GM23338 (cell line): Measurements from ENCODE around the gene ACTR6. TPM values are rescaled to one million over a fixed set of nuclear protein-coding genes. Genes with fewer than 3 reads are reported as not detected.
"Not testable (repeated sequence)": the region's sequence is repeated elsewhere in the genome, so short reads cannot be mapped to it uniquely, and the experiment has no call there.

Experiments
- ATAC-seq: fragments of 200-7000 bp; cut with Tn5 transposase; 3 replicates; pipeline ENCODE4 v1.9.1; 2020
- DNase-seq: peaks from one replicate; pipeline ENCODE4 v3.0.0-alpha.2; 2015; ENCODE audit warnings: low spot score
- H2AFZ ChIP-seq: fragments of 200-600 bp; sonication (generic); 2 replicates; pipeline ENCODE4 v1.8.0; 2016; ENCODE audit warnings: antibody characterized with exemption, mild to moderate bottlenecking, moderate library complexity
- H3F3A ChIP-seq: fragments of 200-600 bp; sonication (generic); replicated peaks from 2 replicates; pipeline ENCODE4 v1.8.0; 2017; ENCODE audit warnings: antibody characterized with exemption, mixed run types, low read depth
- H3K27ac ChIP-seq: fragments of 200-600 bp; sonication (generic); 2 replicates; pipeline ENCODE4 v1.6.1; 2016; ENCODE audit warnings: low read depth
- H3K27me3 ChIP-seq: fragments of 200-600 bp; sonication (generic); 2 replicates; pipeline ENCODE4 v1.8.0; 2016; ENCODE audit warnings: mild to moderate bottlenecking, mixed run types, moderate library complexity; ENCODE audit not compliant: insufficient read depth
- H3K36me3 ChIP-seq: fragments of 200-600 bp; sonication (generic); 2 replicates; pipeline ENCODE4 v1.8.0; 2016; ENCODE audit warnings: mild to moderate bottlenecking; ENCODE audit not compliant: insufficient read depth
- H3K4me1 ChIP-seq: fragments of 200-600 bp; sonication (generic); 2 replicates; pipeline ENCODE4 v1.8.0; 2016; ENCODE audit warnings: mild to moderate bottlenecking, moderate library complexity; ENCODE audit not compliant: insufficient read depth
- H3K4me2 ChIP-seq: fragments of 200-600 bp; sonication (generic); 2 replicates; pipeline ENCODE4 v1.7.1; 2017; ENCODE audit warnings: mixed run types
- H3K4me3 ChIP-seq: fragments of 200-600 bp; sonication (generic); 2 replicates; pipeline ENCODE4 v1.6.1; 2016; ENCODE audit warnings: mixed run types
- H3K79me2 ChIP-seq: fragments of 200-600 bp; sonication (generic); replicated peaks from 2 replicates; pipeline ENCODE4 v1.8.0; 2017; ENCODE audit warnings: mild to moderate bottlenecking; ENCODE audit not compliant: insufficient read depth
- H3K9me2 ChIP-seq: fragments of 200-600 bp; sonication (generic); 2 replicates; pipeline ENCODE4 v1.8.0; 2017; ENCODE audit not compliant: insufficient read depth
- H4K20me1 ChIP-seq: fragments of 200-600 bp; sonication (generic); replicated peaks from 2 replicates; pipeline ENCODE4 v1.8.0; 2017; ENCODE audit warnings: mild to moderate bottlenecking; ENCODE audit not compliant: insufficient read depth
- H3K27ac Mint-ChIP-seq: 2 replicates; pipeline ENCODE4 v1.8.0; 2020; ENCODE audit warnings: inconsistent platforms, mild to moderate bottlenecking, moderate library complexity, mixed read lengths
- H3K27me3 Mint-ChIP-seq: 3 replicates; pipeline ENCODE4 v1.8.0; 2022; ENCODE audit warnings: low read depth, mild to moderate bottlenecking, moderate library complexity, mixed read lengths, inconsistent platforms; ENCODE audit not compliant: insufficient read depth, poor library complexity
- H3K36me3 Mint-ChIP-seq: 3 replicates; pipeline ENCODE4 v1.8.0; 2021; ENCODE audit warnings: low read depth, mild to moderate bottlenecking, inconsistent platforms, moderate library complexity, mixed read lengths
- H3K4me1 Mint-ChIP-seq: 3 replicates; pipeline ENCODE4 v1.8.0; 2020; ENCODE audit warnings: mild to moderate bottlenecking, inconsistent platforms, mixed read lengths
- H3K4me3 Mint-ChIP-seq: 3 replicates; pipeline ENCODE4 v1.8.0; 2021; ENCODE audit warnings: moderate library complexity, mild to moderate bottlenecking, inconsistent platforms, mixed read lengths
- H3K9me3 Mint-ChIP-seq: 3 replicates; pipeline ENCODE4 v1.8.0; 2020; ENCODE audit warnings: moderate library complexity, mild to moderate bottlenecking, inconsistent platforms, mixed read lengths
- EZH2 ChIP-seq: fragments of 200-600 bp; sonication (generic); IDR thresholded peaks from one replicate; pipeline ENCODE4 v1.8.0; 2017; ENCODE audit warnings: antibody characterized with exemption, mild to moderate bottlenecking, low read depth; ENCODE audit not compliant: unreplicated experiment
- JUNB ChIP-seq: IDR thresholded peaks from one replicate; pipeline ENCODE4 v1.6.1; 2016; ENCODE audit warnings: antibody characterized with exemption; ENCODE audit not compliant: unreplicated experiment
- POLR2AphosphoS5 ChIP-seq: IDR thresholded peaks from 2 replicates; pipeline ENCODE4 v1.6.1; 2016; ENCODE audit warnings: antibody characterized with exemption, low read depth
- STAT1 ChIP-seq: IDR thresholded peaks from one replicate; pipeline ENCODE4 v1.6.1; 2016; ENCODE audit warnings: antibody characterized with exemption; ENCODE audit not compliant: unreplicated experiment
- ZNF114 ChIP-seq: fragments of 250-450 bp; sonication (Bioruptor Pico); IDR thresholded peaks from 2 replicates; pipeline ENCODE4 v1.5.0; 2020; ENCODE audit warnings: mild to moderate bottlenecking, moderate library complexity
- polyA plus RNA-seq: library from polyadenylated mRNA; unstranded; fragments of >200 nt; fragmentation: Nextera tagmentation; extraction: Ambion mirVana; gene quantifications from 2 replicates; pipeline ENCODE4 v1.2.1, GENCODE V29; 2016
- total RNA-seq: library from RNA; depleted of rRNA; stranded (reverse); fragments of >200 nt; shearing (Covaris generic); gene quantifications from 2 replicates; pipeline ENCODE4 v1.2.3, GENCODE V29; 2014
- TF ChIP-seq, protein P1 (sequence below): IDR thresholded peaks from one replicate; pipeline ENCODE4 v1.6.1; 2018; ENCODE audit warnings: antibody characterized with exemption; ENCODE audit not compliant: unreplicated experiment
- TF ChIP-seq, protein P2 (sequence below): fragments of 250-450 bp; sonication (Bioruptor Pico); IDR thresholded peaks from 2 replicates; pipeline ENCODE4 v1.5.0; 2020; ENCODE audit warnings: mild to moderate bottlenecking, moderate library complexity

Gene ACTR6
- total and polyA plus RNA-seq, 2 experiments from 2014 or later: 30.1 to 42.5 TPM

DNA sequence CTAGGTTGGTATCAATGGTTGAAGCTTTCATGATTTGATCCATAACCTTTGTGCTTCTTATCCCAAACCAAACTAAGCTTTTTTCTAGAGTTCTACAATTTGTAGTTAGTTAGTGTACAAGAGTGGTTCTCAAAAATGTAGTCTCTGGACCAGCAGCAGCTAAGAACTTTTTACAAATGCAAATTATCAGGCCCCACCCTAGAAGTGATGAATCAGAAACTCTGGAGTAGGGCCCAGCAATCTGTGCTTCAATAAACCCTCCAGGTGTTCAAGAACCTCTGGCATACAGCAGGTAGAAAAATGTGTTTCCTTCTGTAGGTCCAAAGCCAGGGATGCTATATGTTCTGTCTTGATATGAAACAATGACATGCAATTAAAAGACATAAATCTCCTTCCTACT, 26.1 kb upstream of the ACTR6 start (continued):
- TF ChIP-seq, protein P1, sequence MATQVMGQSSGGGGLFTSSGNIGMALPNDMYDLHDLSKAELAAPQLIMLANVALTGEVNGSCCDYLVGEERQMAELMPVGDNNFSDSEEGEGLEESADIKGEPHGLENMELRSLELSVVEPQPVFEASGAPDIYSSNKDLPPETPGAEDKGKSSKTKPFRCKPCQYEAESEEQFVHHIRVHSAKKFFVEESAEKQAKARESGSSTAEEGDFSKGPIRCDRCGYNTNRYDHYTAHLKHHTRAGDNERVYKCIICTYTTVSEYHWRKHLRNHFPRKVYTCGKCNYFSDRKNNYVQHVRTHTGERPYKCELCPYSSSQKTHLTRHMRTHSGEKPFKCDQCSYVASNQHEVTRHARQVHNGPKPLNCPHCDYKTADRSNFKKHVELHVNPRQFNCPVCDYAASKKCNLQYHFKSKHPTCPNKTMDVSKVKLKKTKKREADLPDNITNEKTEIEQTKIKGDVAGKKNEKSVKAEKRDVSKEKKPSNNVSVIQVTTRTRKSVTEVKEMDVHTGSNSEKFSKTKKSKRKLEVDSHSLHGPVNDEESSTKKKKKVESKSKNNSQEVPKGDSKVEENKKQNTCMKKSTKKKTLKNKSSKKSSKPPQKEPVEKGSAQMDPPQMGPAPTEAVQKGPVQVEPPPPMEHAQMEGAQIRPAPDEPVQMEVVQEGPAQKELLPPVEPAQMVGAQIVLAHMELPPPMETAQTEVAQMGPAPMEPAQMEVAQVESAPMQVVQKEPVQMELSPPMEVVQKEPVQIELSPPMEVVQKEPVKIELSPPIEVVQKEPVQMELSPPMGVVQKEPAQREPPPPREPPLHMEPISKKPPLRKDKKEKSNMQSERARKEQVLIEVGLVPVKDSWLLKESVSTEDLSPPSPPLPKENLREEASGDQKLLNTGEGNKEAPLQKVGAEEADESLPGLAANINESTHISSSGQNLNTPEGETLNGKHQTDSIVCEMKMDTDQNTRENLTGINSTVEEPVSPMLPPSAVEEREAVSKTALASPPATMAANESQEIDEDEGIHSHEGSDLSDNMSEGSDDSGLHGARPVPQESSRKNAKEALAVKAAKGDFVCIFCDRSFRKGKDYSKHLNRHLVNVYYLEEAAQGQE: no peak
- TF ChIP-seq STAT1: no peak
- TF ChIP-seq POLR2AphosphoS5: no peak
- no peak for TF ChIP-seq JUNB
- TF ChIP-seq EZH2: no peak
- TF ChIP-seq, protein P2, sequence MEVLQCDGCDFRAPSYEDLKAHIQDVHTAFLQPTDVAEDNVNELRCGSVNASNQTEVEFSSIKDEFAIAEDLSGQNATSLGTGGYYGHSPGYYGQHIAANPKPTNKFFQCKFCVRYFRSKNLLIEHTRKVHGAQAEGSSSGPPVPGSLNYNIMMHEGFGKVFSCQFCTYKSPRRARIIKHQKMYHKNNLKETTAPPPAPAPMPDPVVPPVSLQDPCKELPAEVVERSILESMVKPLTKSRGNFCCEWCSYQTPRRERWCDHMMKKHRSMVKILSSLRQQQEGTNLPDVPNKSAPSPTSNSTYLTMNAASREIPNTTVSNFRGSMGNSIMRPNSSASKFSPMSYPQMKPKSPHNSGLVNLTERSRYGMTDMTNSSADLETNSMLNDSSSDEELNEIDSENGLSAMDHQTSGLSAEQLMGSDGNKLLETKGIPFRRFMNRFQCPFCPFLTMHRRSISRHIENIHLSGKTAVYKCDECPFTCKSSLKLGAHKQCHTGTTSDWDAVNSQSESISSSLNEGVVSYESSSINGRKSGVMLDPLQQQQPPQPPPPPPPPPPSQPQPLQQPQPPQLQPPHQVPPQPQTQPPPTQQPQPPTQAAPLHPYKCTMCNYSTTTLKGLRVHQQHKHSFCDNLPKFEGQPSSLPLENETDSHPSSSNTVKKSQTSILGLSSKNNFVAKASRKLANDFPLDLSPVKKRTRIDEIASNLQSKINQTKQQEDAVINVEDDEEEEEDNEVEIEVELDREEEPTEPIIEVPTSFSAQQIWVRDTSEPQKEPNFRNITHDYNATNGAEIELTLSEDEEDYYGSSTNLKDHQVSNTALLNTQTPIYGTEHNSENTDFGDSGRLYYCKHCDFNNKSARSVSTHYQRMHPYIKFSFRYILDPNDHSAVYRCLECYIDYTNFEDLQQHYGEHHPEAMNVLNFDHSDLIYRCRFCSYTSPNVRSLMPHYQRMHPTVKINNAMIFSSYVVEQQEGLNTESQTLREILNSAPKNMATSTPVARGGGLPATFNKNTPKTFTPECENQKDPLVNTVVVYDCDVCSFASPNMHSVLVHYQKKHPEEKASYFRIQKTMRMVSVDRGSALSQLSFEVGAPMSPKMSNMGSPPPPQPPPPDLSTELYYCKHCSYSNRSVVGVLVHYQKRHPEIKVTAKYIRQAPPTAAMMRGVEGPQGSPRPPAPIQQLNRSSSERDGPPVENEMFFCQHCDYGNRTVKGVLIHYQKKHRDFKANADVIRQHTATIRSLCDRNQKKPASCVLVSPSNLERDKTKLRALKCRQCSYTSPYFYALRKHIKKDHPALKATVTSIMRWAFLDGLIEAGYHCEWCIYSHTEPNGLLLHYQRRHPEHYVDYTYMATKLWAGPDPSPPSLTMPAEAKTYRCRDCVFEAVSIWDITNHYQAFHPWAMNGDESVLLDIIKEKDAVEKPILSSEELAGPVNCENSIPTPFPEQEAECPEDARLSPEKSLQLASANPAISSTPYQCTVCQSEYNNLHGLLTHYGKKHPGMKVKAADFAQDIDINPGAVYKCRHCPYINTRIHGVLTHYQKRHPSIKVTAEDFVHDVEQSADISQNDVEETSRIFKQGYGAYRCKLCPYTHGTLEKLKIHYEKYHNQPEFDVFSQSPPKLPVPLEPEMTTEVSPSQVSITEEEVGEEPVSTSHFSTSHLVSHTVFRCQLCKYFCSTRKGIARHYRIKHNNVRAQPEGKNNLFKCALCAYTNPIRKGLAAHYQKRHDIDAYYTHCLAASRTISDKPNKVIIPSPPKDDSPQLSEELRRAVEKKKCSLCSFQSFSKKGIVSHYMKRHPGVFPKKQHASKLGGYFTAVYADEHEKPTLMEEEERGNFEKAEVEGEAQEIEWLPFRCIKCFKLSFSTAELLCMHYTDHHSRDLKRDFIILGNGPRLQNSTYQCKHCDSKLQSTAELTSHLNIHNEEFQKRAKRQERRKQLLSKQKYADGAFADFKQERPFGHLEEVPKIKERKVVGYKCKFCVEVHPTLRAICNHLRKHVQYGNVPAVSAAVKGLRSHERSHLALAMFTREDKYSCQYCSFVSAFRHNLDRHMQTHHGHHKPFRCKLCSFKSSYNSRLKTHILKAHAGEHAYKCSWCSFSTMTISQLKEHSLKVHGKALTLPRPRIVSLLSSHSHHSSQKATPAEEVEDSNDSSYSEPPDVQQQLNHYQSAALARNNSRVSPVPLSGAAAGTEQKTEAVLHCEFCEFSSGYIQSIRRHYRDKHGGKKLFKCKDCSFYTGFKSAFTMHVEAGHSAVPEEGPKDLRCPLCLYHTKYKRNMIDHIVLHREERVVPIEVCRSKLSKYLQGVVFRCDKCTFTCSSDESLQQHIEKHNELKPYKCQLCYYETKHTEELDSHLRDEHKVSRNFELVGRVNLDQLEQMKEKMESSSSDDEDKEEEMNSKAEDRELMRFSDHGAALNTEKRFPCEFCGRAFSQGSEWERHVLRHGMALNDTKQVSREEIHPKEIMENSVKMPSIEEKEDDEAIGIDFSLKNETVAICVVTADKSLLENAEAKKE (CRISPR knock-in tag): no peak
- no peak for TF ChIP-seq ZNF114 (CRISPR knock-in tag)

DNA sequence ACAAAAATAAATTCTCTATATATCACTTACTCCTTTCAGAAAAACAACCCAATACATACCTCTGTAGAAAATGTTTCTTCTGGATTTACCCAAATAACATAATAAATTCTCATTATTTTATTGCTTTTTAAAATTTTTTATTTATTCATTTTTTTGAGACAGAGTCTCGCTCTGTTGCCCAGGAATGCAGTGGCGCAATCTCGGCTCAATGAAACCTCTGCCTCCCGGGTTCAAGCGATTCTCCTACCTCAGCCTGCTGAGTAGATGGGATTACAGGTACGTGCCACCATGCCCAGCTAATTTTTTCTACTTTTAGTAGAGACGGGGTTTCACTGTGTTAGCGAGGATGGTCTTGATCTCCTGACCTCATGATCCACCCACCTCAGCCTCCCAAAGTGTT, 24.1 kb upstream of the ACTR6 start:
- H3K4me1 ChIP-seq, H3K9me2 ChIP-seq, H3K4me1 Mint-ChIP-seq, H2AFZ ChIP-seq, DNase-seq, H4K20me1 ChIP-seq, ATAC-seq, H3K4me3 ChIP-seq, H3K4me2 ChIP-seq, H3K27me3 ChIP-seq, H3K4me3 Mint-ChIP-seq, H3K27ac Mint-ChIP-seq, H3K27me3 Mint-ChIP-seq, H3K36me3 Mint-ChIP-seq, H3K9me3 Mint-ChIP-seq, H3F3A ChIP-seq, H3K36me3 ChIP-seq, H3K79me2 ChIP-seq, H3K27ac ChIP-seq: not testable (repeated sequence)
